H1 (cell line): Measurements from ENCODE around the gene CTDP1. TPM values are rescaled to one million over a fixed set of nuclear protein-coding genes. Genes with fewer than 3 reads are reported as not detected.

ENCODE experiments used
- CTCF ChIA-PET: fragments of 300-600 bp; sonication (Branson Sonifier 250); formaldehyde crosslinking; loops from one replicate; lab custom pipeline; 2021; ENCODE audit not compliant: partially characterized antibody; lab: Charles Lee
- POLR2A ChIA-PET: fragments of 300-600 bp; sonication (Branson Sonifier 250); formaldehyde crosslinking; loops from one replicate; lab custom pipeline; 2021; ENCODE audit warnings: inconsistent platforms; ENCODE audit not compliant: partially characterized antibody; lab: Charles Lee
- DNase-seq, 2 experiments: peaks; one replicate each; pipeline versions ENCODE4 v3.0.0 to v3.0.0-alpha.2; 2010 to 2022; ENCODE audit warnings: low spot score in 2 of 2, low read depth in 1 of 2, mixed read lengths in 1 of 2
- FAIRE-seq: peaks from 2 replicates; lab custom pipeline; 2011; peaks lifted over from hg19 to GRCh38; lab: Jason Lieb, UNC
- H2AFZ ChIP-seq: 2 replicates; pipeline ENCODE4 v1.8.1; 2012; ENCODE audit warnings: low read length, inconsistent platforms
- H2AK5ac ChIP-seq: 2 replicates; pipeline ENCODE4 v1.6.1; 2013; ENCODE audit warnings: low read depth, low read length
- H2BK120ac ChIP-seq: replicated peaks from 2 replicates; pipeline ENCODE3; 2013; ENCODE audit warnings: low read depth, low read length, inconsistent platforms
- H2BK12ac ChIP-seq: 2 replicates; pipeline ENCODE4 v1.6.1; 2013; ENCODE audit warnings: low read depth, low read length
- H2BK15ac ChIP-seq: 2 replicates; pipeline ENCODE4 v1.6.1; 2013; ENCODE audit warnings: low read length
- H2BK20ac ChIP-seq: 2 replicates; pipeline ENCODE4 v1.6.1; 2013; ENCODE audit warnings: low read length
- H2BK5ac ChIP-seq: 2 replicates; pipeline ENCODE4 v1.6.1; 2013; ENCODE audit warnings: low read depth, low read length
- H3K14ac ChIP-seq: 2 replicates; pipeline ENCODE4 v1.6.1; 2013; ENCODE audit warnings: inconsistent platforms; ENCODE audit not compliant: insufficient read length
- H3K18ac ChIP-seq: 2 replicates; pipeline ENCODE4 v1.6.1; 2013; ENCODE audit warnings: low read length; ENCODE audit errors: extremely low read depth
- H3K23ac ChIP-seq: 2 replicates; pipeline ENCODE4 v1.6.1; 2013; ENCODE audit warnings: inconsistent platforms; ENCODE audit not compliant: insufficient read length
- H3K23me2 ChIP-seq: 2 replicates; pipeline ENCODE4 v1.6.1; 2013; ENCODE audit warnings: low read depth, low read length
- H3K27ac ChIP-seq: 2 replicates; pipeline ENCODE4 v1.6.1; 2011; ENCODE audit warnings: low read depth, low read length, inconsistent platforms
- H3K27me3 ChIP-seq, 4 experiments: replicated peaks in 1 of 4; 1 replicate in 1 of 4; 2 replicates in 3 of 4; pipeline versions ENCODE4 v1.6.1 to v1.8.1; 2011 to 2013; ENCODE audit warnings: low read length in 3 of 4, mild to moderate bottlenecking in 3 of 4, inconsistent platforms in 2 of 4, mixed read lengths in 2 of 4, moderate library complexity in 1 of 4; ENCODE audit not compliant: control insufficient read depth in 3 of 4, insufficient read depth in 3 of 4; ENCODE audit errors: extremely low read depth in 1 of 4
- H3K36me3 ChIP-seq, 4 experiments: 2 replicates each; pipeline versions ENCODE4 v1.6.1 to v1.8.1; 2011 to 2013; ENCODE audit warnings: mild to moderate bottlenecking in 4 of 4, low read length in 3 of 4, moderate library complexity in 2 of 4, control low read depth in 1 of 4, inconsistent platforms in 1 of 4; ENCODE audit not compliant: insufficient read depth in 4 of 4, control insufficient read depth in 2 of 4
- H3K4ac ChIP-seq: replicated peaks from 2 replicates; pipeline ENCODE3; 2013; ENCODE audit warnings: low read length, low read depth, mixed read lengths, inconsistent platforms; ENCODE audit not compliant: insufficient read length
- H3K4me1 ChIP-seq, 4 experiments: replicated peaks in 1 of 4; 1 replicate in 1 of 4; 2 replicates in 3 of 4; pipeline versions ENCODE4 v1.6.1 to v1.8.1; 2011 to 2013; ENCODE audit warnings: low read length in 3 of 4, inconsistent platforms in 2 of 4, mixed read lengths in 1 of 4; ENCODE audit not compliant: insufficient read depth in 4 of 4, control insufficient read depth in 3 of 4
- H3K4me2 ChIP-seq, 2 experiments: 2 replicates each; pipeline versions ENCODE4 v1.6.1 to v1.8.1; 2011 to 2013; ENCODE audit warnings: low read depth in 2 of 2, low read length in 2 of 2, control low read depth in 1 of 2, inconsistent platforms in 1 of 2, mild to moderate bottlenecking in 1 of 2; ENCODE audit not compliant: insufficient read depth in 1 of 2
- H3K4me3 ChIP-seq, 4 experiments: fragments of 200-600, 300-600 bp in 1 of 4; sonication (generic), shearing (Covaris generic), sonication (Bioruptor Twin) in 1 of 4; 2 replicates each; pipeline versions ENCODE4 v1.5.1 to v1.8.1; 2011 to 2016; ENCODE audit warnings: low read length in 4 of 4, low read depth in 3 of 4, control low read depth in 2 of 4, inconsistent platforms in 2 of 4, mild to moderate bottlenecking in 2 of 4, mixed read lengths in 1 of 4, moderate library complexity in 1 of 4; ENCODE audit not compliant: insufficient read depth in 2 of 4; ENCODE audit errors: extremely low read depth in 1 of 4
- H3K56ac ChIP-seq: replicated peaks from 2 replicates; pipeline ENCODE3; 2013; ENCODE audit warnings: low read depth, mild to moderate bottlenecking, mixed read lengths, low read length, inconsistent platforms; ENCODE audit not compliant: insufficient read length
- H3K79me1 ChIP-seq: 2 replicates; pipeline ENCODE4 v1.6.1; 2013; ENCODE audit warnings: low read depth, low read length, control low read depth
- H3K79me2 ChIP-seq, 2 experiments: 2 replicates each; pipeline versions ENCODE4 v1.6.1 to v1.8.1; 2012 to 2013; ENCODE audit warnings: low read length in 2 of 2, mild to moderate bottlenecking in 2 of 2, inconsistent platforms in 1 of 2; ENCODE audit not compliant: insufficient read depth in 2 of 2, control insufficient read depth in 1 of 2
- H3K9ac ChIP-seq, 4 experiments: replicated peaks in 1 of 4; 1 replicate in 1 of 4; 2 replicates in 3 of 4; pipeline versions ENCODE4 v1.6.1 to v1.8.1; 2011 to 2013; ENCODE audit warnings: low read depth in 3 of 4, low read length in 3 of 4, control low read depth in 2 of 4, mild to moderate bottlenecking in 2 of 4, moderate library complexity in 2 of 4, inconsistent platforms in 1 of 4; ENCODE audit errors: extremely low read depth in 1 of 4
- H3K9me3 ChIP-seq, 2 experiments: 2 replicates each; pipeline versions ENCODE4 v1.6.1 to v1.8.1; 2012 to 2013; ENCODE audit warnings: mild to moderate bottlenecking in 2 of 2, moderate library complexity in 2 of 2, control low read depth in 1 of 2, inconsistent platforms in 1 of 2, low read depth in 1 of 2, low read length in 1 of 2, mixed read lengths in 1 of 2; ENCODE audit not compliant: insufficient read depth in 2 of 2
- H4K20me1 ChIP-seq, 2 experiments: replicated peaks in 1 of 2; 2 replicates each; pipeline versions ENCODE3 to v1.8.1; 2011 to 2013; ENCODE audit warnings: inconsistent platforms in 2 of 2, low read length in 2 of 2, mild to moderate bottlenecking in 1 of 2; ENCODE audit not compliant: insufficient read depth in 2 of 2, control insufficient read depth in 1 of 2
- H4K5ac ChIP-seq: 2 replicates; pipeline ENCODE4 v1.6.1; 2013; ENCODE audit warnings: low read length, low read depth, mixed read lengths, inconsistent platforms; ENCODE audit not compliant: insufficient read length
- H4K8ac ChIP-seq: 2 replicates; pipeline ENCODE4 v1.8.0; 2013; ENCODE audit warnings: mild to moderate bottlenecking, moderate library complexity, low read length, inconsistent platforms; ENCODE audit not compliant: insufficient read depth; ENCODE audit errors: extremely low read depth
- H4K91ac ChIP-seq: replicated peaks from 2 replicates; pipeline ENCODE3; 2013; ENCODE audit warnings: low read length, mixed read lengths, inconsistent platforms; ENCODE audit not compliant: insufficient read length
- RBBP5 ChIP-seq: IDR thresholded peaks from 2 replicates; pipeline ENCODE4 v1.7.1; 2012; ENCODE audit warnings: low read depth, mild to moderate bottlenecking, inconsistent platforms, low read length, moderate library complexity, borderline replicate concordance
- WGBS, 2 experiments: shearing (Covaris generic) in 1 of 2; methylation state at CpG; one replicate each; pipeline versions ENCODE4 v1.1.6 to v1.1.7; 2013 to 2015; ENCODE audit warnings: low lambda C conversion rate in 2 of 2, mixed read lengths in 2 of 2, inconsistent platforms in 1 of 2, low coverage in 1 of 2, missing lambda C conversion rate in 1 of 2; ENCODE audit not compliant: insufficient replicate concordance in 2 of 2, insufficient coverage in 1 of 2, insufficient read length in 1 of 2; ENCODE audit errors: extremely low coverage in 1 of 2, missing lambda C conversion rate in 1 of 2; 5-methylcytosine and 5-hydroxymethylcytosine counted together
- polyA plus RNA-seq, 7 experiments: library from polyadenylated mRNA; depleted of rRNA in 3 of 7; stranded (reverse) in 5 of 7; unstranded in 2 of 7; fragments of >200 nt in 5 of 7; fragments of 200-250 nt in 2 of 7; gene quantifications; 1 replicate in 5 of 7; 2 replicates in 1 of 7; 4 replicates in 1 of 7; pipeline versions ENCODE4 v1.2.1 to v1.2.3, GENCODE V29; 2011 to 2013; ENCODE audit warnings: missing spikeins in 2 of 7, mixed read lengths in 2 of 7
- total RNA-seq: library from RNA; stranded (reverse); fragmentation: NEBNext Ultra II Directional; extraction: Animal tissue kit (Norgen Biotek cat#: 25700); gene quantifications from 2 replicates; pipeline ENCODE4 v1.2.1, GENCODE V29; 2021

CTDP1 gene
- total and polyA plus RNA-seq, 2 of the 8 experiments (the other 6 are each of a cell fraction or from before 2014, with no cell fraction given), result 16.6 to 37.0 TPM

- CTCF ChIA-PET, result no interaction called here
- FAIRE-seq, result no peak
- no peak for TF ChIP-seq RBBP5
Observed at GRCh38 chr18:79726721-79727120, 47.1 kb downstream of the CTDP1 start.

More at GRCh38 chr18:79726721-79727120, 47.1 kb downstream of the CTDP1 start:
- no peak for DNase-seq
- no peak overlapping the region for H2AFZ ChIP-seq
- H3K14ac ChIP-seq, result no peak overlapping the region
- no peak overlapping the region for H3K27ac ChIP-seq
- H2BK5ac ChIP-seq, result no peak overlapping the region
- H4K20me1 ChIP-seq, result peaks cover 3 to 5% of the 10 kb centered on the region in 2 experiments
- no peak overlapping the region for H4K5ac ChIP-seq
- no peak overlapping the region for H3K18ac ChIP-seq
- H2BK20ac ChIP-seq, result no peak overlapping the region
- H3K79me2 ChIP-seq, result peaks cover 0 to 16% of the 10 kb centered on the region in 2 experiments; a peak in 3 of 4 replicates
- no peak overlapping the region for H2BK12ac ChIP-seq
- POLR2A ChIA-PET, result no interaction called here
- no peak overlapping the region for H2BK120ac ChIP-seq
- no peaks in the 10 kb centered on the region for H3K4me1 ChIP-seq
- H3K4ac ChIP-seq, result no peak overlapping the region
- no peak overlapping the region for H3K4me3 ChIP-seq
- H3K23me2 ChIP-seq, result no peaks in the 10 kb centered on the region
- peaks cover 7 to 32% (median 20%) of the 10 kb centered on the region in 4 experiments; a peak in 7 of 8 replicates for H3K36me3 ChIP-seq
- H3K56ac ChIP-seq, result no peak overlapping the region
- no peak overlapping the region for H2BK15ac ChIP-seq
- peak overlapping the region; percentile 14; the same call in 1 of the 2 replicates for H4K8ac ChIP-seq
- peaks cover 2% of the 10 kb centered on the region for H3K79me1 ChIP-seq
- H2AK5ac ChIP-seq, result no peak overlapping the region
- 98% methylated on average over 5 of the region's 20 CpGs; no CpG with 5 or more reads in 1 of the 2 experiments for WGBS, 2 experiments
- H3K23ac ChIP-seq, result no peak overlapping the region
- H3K4me2 ChIP-seq, result no peak overlapping the region
- no peaks in the 10 kb centered on the region for H3K27me3 ChIP-seq
- no peak overlapping the region for H3K9ac ChIP-seq
- no peak overlapping the region for H4K91ac ChIP-seq
- H3K9me3 ChIP-seq, result peaks cover 7 to 12% of the 10 kb centered on the region in 2 experiments
